GM12892 (cell line): ENCODE measurements around the gene NUCB2.

Experiments
- POLR2A ChIP-seq: IDR thresholded peaks from 2 replicates; pipeline ENCODE4 v1.6.1; 2011; ENCODE audit warnings: low read depth, low read length, control low read depth
- POLR2AphosphoS5 ChIP-seq: IDR thresholded peaks from 2 replicates; pipeline ENCODE4 v1.6.1; 2011; ENCODE audit warnings: low read depth, low read length, control low read depth
- TAF1 ChIP-seq: IDR thresholded peaks from 2 replicates; pipeline ENCODE4 v1.6.1; 2011; ENCODE audit warnings: low read depth, mild to moderate bottlenecking, control low read depth, low read length, borderline replicate concordance

DNA sequence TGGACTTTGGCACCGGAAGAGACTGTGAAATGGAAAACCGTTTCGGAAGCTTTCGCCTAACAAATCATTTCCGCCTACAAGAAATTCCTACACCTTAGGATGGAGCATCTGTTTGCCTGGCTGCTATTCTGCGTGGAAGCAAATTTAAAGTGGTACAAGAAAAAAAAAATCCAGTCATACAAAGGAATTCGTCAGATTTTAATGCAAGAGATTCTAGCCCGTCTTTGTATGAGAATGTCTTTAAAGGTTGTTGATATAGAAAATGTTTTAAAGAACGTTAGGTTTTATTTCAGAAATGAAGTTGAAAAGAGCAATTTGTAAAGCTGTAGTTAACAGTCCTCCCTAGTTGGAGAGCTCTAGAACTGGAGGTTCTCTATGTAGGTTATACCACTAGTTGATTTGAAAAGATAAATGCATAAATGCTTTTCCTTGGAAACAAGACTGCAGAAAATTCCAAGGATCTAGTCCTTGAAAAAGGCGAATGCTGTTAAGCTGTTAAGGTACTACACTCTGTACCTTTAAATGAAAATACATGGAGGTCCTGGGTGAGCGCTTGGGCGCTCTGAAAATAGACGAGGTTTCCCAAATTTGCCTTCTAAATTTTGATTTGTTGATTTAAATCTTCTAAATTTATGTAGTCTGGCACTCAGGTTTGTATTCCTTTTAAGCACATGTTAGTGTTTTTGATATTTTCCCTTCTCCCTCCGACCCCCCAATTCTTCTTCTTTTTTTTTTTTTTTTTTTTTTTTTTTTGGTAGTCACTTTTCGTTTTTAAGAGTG lies 77.5 kb downstream of the NUCB2 start:
- TF ChIP-seq POLR2A (no peak), TAF1 (no peak), POLR2AphosphoS5 (no peak)
